Adrenal gland (tissue), 5 donors: ENCODE data around the gene ZNF792.

Experiments
- CTCF ChIP-seq, 6 experiments: fragments of 450-650 bp in 4 of 6; fragments of 200-600 bp in 2 of 6; sonication (generic) in 1 of 6; IDR thresholded peaks; 1 replicate in 5 of 6; 2 replicates in 1 of 6; pipeline versions ENCODE4 v1.5.1 to v1.8.0; 2016 to 2021; ENCODE audit warnings: antibody characterized with exemption in 6 of 6, mild to moderate bottlenecking in 2 of 6, moderate library complexity in 1 of 6
- POLR2A ChIP-seq, 2 donors: fragments of 450-650 bp; IDR thresholded peaks; one replicate each; pipeline ENCODE4 v1.6.1; 2017; ENCODE audit warnings: antibody characterized with exemption in 2 of 2, mild to moderate bottlenecking in 2 of 2, moderate library complexity in 1 of 2
- donor health status: DM: no; HTN: no; CAD: no.

GRCh38 chr19:34988119-34988518 is 24.1 kb upstream of the ZNF792 start:
- TF ChIP-seq CTCF (IDR thresholded peaks at IDR 0.05) (no peak), POLR2A (IDR thresholded peaks at IDR 0.05) (no peak)
